ENCODE results near the gene CSTF1. TPM values are rescaled to one million over a fixed set of nuclear protein-coding genes. Genes with fewer than 3 reads are reported as not detected.

The CSTF1 gene
- total RNA-seq, 1 experiment from 2014 or later, result 44.5 TPM

DNA sequence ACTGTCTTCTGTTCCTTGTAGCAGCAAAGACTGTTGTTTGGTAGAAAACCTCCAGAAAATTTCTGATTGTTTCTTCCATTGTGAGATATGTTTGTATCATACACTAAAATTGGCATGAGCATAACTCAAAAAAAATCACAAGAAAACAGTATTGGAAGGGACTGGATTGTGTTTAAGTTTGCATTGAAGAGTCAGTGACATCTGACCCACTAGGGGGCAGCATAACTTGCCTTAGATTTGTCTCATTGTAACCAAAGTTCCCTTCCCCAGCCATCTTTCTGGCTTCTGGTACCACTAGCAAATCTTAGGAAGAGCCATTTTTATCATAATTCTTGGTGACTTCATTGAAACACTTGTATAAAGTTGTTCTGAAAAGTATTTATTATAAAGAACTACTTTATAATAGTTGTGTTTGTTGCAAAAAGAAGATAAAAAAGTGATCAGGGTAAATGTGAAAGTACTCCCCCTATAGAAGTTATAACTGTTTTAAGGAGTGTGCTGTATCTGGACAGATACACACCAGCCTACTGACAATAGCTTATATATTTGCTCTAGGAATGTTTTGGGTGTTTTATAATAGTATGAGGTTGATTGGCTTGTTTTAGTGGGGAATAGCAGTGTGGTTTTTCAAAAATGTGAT lies 7.7 kb downstream of the CSTF1 start (continued):
- no peak for TF ChIP-seq EZH2phosphoT487 (IDR thresholded peaks at IDR 0.05; ENCODE audit: borderline replicate concordance)
- TF ChIP-seq CEBPB (IDR thresholded peaks at IDR 0.05; ENCODE audit: low read depth), result no peak
- TF ChIP-seq, protein P1, sequence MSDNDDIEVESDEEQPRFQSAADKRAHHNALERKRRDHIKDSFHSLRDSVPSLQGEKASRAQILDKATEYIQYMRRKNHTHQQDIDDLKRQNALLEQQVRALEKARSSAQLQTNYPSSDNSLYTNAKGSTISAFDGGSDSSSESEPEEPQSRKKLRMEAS (IDR thresholded peaks at IDR 0.05), result no peak

DNA sequence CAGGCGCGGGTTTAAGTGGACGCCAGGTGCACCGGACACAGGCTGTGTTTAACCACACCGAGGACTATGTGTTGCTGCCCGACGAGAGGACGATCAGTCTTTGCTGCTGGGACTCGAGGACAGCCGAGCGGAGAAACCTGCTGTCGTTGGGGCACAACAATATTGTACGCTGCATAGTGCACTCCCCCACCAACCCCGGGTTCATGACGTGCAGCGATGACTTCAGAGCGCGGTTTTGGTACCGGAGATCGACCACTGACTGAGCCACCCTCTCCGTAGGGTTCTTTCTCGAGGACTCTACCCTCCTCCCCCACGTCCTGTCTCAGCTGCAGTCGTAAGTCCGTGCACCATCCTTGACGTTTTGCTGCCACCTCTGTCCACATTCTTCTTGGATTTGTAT lies 11.0 kb downstream of the CSTF1 start:
- Histone ChIP-seq H3K9me2 (ENCODE audit: insufficient read depth) (no peaks in the 10 kb centered on the region), H3K4me2 (ENCODE audit: low read length) (no peak overlapping the region), H3K4me1 (ENCODE audit: control insufficient read depth in 1 of 2, insufficient read depth in 2 of 2, low read length in 2 of 2) (no peaks in the 10 kb centered on the region), H3K36me3 (ENCODE audit: control insufficient read depth in 1 of 2, insufficient read depth in 2 of 2, low read length in 2 of 2) (peaks cover 58 to 73% of the 10 kb centered on the region in 2 experiments), H3K27ac (ENCODE audit: low read depth, low read length) (no peak overlapping the region), H4K20me1 (ENCODE audit: insufficient read depth) (peaks cover 6% of the 10 kb centered on the region; the same call in 1 of the 2 replicates), H3K9me3 (ENCODE audit: control insufficient read depth in 1 of 2, insufficient read depth in 1 of 2, low read depth in 1 of 2, low read length in 2 of 2) (no peaks in the 10 kb centered on the region), H2AFZ (ENCODE audit: low read depth, low read length, poor library complexity, severe bottlenecking) (no peak overlapping the region), H3K27me3 (ENCODE audit: insufficient read depth, low read length) (no peaks in the 10 kb centered on the region), H3K79me2 (ENCODE audit: insufficient read depth, low read length) (peaks cover 68% of the 10 kb centered on the region), H3K4me3 (replicated peaks in 1 of 2; ENCODE audit: low read depth in 1 of 2, low read length in 2 of 2) (no peak overlapping the region), H3K9ac (ENCODE audit: low read length) (no peak overlapping the region)
- BruUV-seq (replicated peaks), result no TSS peak
- DNase-seq (ENCODE audit: low read depth, low spot score) (no peak), ATAC-seq (no peak)
- ChIA-PET RAD21 (ENCODE audit: low non-redundant PET in 1 of 2, low total read pairs in 2 of 2, uncharacterized antibody in 2 of 2, unreplicated experiment in 2 of 2) (no interaction called here), POLR2A (no interaction called here), CTCF (interaction anchor here (0.6 kb wide), 1 partner anchor 1907 kb away, joined by 4 read pairs; no protein-coding TSS in a partner anchor)
- intact Hi-C loops (cut with micrococcal nuclease), result no loop called here
- no peak for TF ChIP-seq RAD21 (IDR thresholded peaks at IDR 0.05; ENCODE audit: low read depth)
- no peak for TF ChIP-seq EZH2phosphoT487 (IDR thresholded peaks at IDR 0.05; ENCODE audit: borderline replicate concordance)
- TF ChIP-seq, protein P1 (IDR thresholded peaks at IDR 0.05), result no peak
- no peak for TF ChIP-seq SRF (IDR thresholded peaks at IDR 0.05; ENCODE audit: low read depth)
- TF ChIP-seq TCF7L2 (IDR thresholded peaks at IDR 0.05; ENCODE audit: borderline replicate concordance, extremely low read depth, insufficient read depth, insufficient read length), result no peak
- TF ChIP-seq, protein P2, sequence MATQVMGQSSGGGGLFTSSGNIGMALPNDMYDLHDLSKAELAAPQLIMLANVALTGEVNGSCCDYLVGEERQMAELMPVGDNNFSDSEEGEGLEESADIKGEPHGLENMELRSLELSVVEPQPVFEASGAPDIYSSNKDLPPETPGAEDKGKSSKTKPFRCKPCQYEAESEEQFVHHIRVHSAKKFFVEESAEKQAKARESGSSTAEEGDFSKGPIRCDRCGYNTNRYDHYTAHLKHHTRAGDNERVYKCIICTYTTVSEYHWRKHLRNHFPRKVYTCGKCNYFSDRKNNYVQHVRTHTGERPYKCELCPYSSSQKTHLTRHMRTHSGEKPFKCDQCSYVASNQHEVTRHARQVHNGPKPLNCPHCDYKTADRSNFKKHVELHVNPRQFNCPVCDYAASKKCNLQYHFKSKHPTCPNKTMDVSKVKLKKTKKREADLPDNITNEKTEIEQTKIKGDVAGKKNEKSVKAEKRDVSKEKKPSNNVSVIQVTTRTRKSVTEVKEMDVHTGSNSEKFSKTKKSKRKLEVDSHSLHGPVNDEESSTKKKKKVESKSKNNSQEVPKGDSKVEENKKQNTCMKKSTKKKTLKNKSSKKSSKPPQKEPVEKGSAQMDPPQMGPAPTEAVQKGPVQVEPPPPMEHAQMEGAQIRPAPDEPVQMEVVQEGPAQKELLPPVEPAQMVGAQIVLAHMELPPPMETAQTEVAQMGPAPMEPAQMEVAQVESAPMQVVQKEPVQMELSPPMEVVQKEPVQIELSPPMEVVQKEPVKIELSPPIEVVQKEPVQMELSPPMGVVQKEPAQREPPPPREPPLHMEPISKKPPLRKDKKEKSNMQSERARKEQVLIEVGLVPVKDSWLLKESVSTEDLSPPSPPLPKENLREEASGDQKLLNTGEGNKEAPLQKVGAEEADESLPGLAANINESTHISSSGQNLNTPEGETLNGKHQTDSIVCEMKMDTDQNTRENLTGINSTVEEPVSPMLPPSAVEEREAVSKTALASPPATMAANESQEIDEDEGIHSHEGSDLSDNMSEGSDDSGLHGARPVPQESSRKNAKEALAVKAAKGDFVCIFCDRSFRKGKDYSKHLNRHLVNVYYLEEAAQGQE (IDR thresholded peaks at IDR 0.05; ENCODE audit: low read depth), result no peak
- no peak for TF ChIP-seq EZH2 (IDR thresholded peaks at IDR 0.05)
- no peak for TF ChIP-seq CEBPB (IDR thresholded peaks at IDR 0.05; ENCODE audit: low read depth)
- TF ChIP-seq JUND (IDR thresholded peaks at IDR 0.05), result no peak
- TF ChIP-seq, protein P3, sequence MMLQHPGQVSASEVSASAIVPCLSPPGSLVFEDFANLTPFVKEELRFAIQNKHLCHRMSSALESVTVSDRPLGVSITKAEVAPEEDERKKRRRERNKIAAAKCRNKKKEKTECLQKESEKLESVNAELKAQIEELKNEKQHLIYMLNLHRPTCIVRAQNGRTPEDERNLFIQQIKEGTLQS (IDR thresholded peaks at IDR 0.05), result no peak
- no peak for TF ChIP-seq ELF1 (IDR thresholded peaks at IDR 0.05; ENCODE audit: borderline replicate concordance, low read depth)
- no peak for TF ChIP-seq EGR1 (IDR thresholded peaks at IDR 0.05; ENCODE audit: low read depth)
- TF ChIP-seq SP1 (IDR thresholded peaks at IDR 0.05; ENCODE audit: low read depth), result no peak
- TF ChIP-seq, protein P4, sequence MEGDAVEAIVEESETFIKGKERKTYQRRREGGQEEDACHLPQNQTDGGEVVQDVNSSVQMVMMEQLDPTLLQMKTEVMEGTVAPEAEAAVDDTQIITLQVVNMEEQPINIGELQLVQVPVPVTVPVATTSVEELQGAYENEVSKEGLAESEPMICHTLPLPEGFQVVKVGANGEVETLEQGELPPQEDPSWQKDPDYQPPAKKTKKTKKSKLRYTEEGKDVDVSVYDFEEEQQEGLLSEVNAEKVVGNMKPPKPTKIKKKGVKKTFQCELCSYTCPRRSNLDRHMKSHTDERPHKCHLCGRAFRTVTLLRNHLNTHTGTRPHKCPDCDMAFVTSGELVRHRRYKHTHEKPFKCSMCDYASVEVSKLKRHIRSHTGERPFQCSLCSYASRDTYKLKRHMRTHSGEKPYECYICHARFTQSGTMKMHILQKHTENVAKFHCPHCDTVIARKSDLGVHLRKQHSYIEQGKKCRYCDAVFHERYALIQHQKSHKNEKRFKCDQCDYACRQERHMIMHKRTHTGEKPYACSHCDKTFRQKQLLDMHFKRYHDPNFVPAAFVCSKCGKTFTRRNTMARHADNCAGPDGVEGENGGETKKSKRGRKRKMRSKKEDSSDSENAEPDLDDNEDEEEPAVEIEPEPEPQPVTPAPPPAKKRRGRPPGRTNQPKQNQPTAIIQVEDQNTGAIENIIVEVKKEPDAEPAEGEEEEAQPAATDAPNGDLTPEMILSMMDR (IDR thresholded peaks at IDR 0.05 in 2 of 3, conservative IDR thresholded peaks at IDR 0.05 in 1 of 3; ENCODE audit: borderline replicate concordance in 1 of 3, insufficient read depth in 1 of 3, low read depth in 2 of 3, low read length in 2 of 3), result no peak
- no peak for TF ChIP-seq POLR2AphosphoS5 (IDR thresholded peaks at IDR 0.05; ENCODE audit: low read depth, low read length)
